GM12801 (cell line): Measurements from ENCODE around the gene C14orf93.

ENCODE experiments used
- CTCF ChIP-seq: IDR thresholded peaks from one replicate; pipeline ENCODE4 v1.5.1; 2011; ENCODE audit warnings: control low read depth; ENCODE audit not compliant: insufficient read length; ENCODE audit errors: extremely low read depth

Gene C14orf93

DNA sequence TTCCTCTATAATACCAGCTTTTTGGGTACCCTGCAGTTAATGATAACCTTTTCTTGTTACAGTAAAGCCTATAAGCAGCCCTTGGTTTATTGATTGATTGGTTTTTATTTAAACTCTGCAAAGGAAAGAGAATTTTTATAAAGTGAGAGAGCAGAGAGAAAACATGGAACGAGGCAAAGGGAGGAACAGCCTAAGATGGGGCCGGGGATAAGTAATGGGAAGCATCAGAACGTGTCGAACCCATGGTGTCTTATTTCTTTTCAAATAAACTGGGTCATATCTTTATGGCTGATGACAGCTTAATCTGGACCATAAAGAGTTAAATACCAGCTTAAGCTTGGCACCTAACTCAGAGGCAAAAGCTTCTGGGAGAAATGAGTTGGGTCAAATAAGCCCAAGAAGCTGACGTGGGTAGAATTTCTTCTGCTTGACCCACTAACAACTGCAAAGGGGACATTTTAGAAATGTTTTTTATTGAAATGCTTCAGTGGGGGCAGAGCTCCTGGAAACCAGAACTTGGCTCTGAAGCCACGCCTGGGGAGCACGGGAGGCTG, 12.0 kb upstream of the C14orf93 start:
- no peak for TF ChIP-seq CTCF

DNA sequence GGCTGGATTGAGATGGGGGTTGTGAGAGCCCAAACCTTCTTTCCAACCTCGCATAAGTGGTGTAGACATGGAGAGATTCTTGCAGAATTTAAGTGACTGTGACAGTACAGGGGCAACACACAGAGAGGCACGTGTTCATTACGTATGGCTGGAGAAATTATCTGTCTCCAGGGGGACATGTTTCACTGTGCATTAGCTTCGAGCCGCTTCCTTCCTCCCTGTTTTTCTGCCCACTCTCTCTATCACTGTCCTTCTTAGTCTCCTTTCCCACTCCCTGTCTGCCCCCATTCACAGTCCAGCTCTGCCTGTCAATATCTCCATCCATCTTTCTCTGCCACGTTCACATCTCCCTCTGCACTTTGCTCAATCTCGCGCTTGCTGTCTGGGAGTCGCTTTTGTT, 11.5 kb upstream of the C14orf93 start:
- TF ChIP-seq CTCF: no peak

DNA sequence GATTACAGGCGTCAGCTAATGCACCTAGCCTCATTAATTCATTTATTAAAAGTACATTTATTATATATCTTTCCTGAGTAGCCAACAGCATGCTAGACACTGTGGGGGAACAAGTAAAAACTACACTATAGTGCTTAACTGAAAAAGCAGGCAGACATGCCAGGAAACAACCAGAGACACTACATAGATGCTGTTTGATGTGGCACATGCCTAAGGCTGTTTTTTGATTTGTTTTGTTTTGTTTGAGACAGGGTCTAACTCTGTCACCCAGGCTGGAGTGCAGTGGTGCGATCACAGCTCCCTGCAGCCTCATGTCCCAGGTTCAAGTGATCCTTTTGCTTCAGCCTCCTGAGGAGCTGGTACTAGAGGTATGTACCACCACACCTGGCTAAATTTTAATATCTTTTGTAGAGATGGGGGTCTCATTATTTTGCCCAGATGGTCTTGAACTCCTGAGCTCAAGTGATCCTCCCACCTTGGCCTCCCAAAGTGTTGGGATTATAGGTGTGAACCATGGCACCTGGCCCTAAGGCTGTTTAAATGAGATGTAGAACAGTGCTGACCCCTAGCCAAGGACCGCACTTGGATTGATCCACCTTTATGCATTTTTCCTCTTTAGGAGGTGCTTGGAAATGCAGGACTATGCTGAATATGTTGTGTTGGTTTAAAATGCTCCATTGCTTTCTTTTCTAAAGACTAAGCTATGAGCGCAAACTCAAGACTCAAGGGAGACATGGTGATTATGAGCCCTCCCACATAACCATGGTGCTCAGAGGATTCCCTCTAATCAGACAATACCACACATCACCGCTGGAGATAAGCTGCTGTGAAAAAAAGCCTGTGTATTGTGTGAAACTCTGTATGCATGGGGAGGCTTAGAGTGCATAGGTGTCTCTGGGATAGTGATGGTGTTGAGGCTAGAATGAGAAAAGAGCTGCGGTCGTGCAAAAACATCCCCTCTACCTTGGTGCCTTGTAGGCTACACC, 10.5 kb upstream of the C14orf93 start:
- TF ChIP-seq CTCF: no peak

- no peak for TF ChIP-seq CTCF
Observed at GRCh38 chr14:23018107-23018506, 8.2 kb upstream of the C14orf93 start.

- TF ChIP-seq CTCF: no peak
Observed at GRCh38 chr14:23017091-23017490, 7.1 kb upstream of the C14orf93 start.

DNA sequence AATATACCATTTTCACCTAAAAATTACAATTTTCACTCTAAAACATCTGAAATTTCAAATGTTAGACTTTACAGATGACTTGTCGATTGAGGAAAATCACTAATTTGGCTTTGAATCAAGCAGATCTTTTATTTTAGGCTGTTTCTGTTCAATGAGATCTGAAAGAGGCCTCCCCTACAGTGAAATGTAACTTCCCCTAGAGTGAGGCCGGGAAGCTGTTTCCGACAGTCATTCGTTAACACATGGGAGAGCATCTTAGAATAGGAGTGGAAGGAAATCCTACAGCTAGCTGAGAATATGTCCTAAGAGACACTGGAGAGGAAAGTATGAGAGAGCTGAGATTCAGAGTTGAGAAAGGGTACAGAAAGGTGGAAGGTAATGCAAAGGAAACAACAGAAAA, 5.7 kb upstream of the C14orf93 start:
- no peak for TF ChIP-seq CTCF

DNA sequence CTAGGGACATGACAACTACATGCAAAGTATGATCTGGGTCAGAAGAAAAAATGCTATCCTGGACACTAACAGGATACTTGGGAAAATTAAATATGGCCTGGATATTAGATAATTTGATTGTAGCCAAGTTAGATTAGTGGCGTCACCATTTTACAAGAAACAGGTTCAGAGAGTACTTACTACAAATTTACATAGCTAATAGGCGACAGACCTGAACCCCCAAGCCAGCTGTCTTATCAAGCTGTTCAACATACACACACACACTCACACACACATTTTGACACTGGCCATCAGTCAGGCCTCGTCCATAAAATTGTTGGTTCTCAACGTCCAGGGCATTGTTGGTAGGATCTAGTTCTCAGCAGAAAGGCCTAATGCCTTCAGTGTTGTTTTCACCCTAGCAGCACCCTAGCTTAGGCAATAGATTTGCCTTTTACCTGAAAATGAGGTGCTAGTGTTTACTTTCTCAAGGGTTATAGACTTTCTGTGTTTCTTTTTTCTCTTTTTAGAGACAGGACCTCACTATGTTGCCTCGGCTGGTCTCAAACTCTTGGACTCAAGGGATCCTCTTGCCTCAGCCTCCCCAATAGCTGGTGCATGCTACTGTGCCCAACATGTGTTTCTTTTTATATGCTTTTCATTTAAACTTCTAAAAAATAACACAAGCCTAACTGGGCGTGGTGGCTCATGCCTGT, 3.3 kb upstream of the C14orf93 start:
- TF ChIP-seq CTCF: no peak
